ENCODE measurements around the gene GINS2.

GRCh38 chr16:85685251-85685650 is 3.5 kb downstream of the GINS2 start:
- TF ChIP-seq CTCF (IDR thresholded peaks at IDR 0.05), result no peak
- TF ChIP-seq PRDM15 (CRISPR knock-in tag; IDR thresholded peaks at IDR 0.05), result no peak
